Lung (tissue), 12 donors: ENCODE measurements around the gene BTG2. TPM values are rescaled to one million over a fixed set of nuclear protein-coding genes. Genes with fewer than 3 reads are reported as not detected.
A peak's percentile ranks its signal among the peaks of the same experiment; 100 is the strongest.

Experiments
- ATAC-seq: fragments of 200-7000 bp; cut with Tn5 transposase; one replicate; pipeline ENCODE4 v1.9.1; 2020; ENCODE audit warnings: moderate number of reproducible peaks; ENCODE audit not compliant: insufficient read depth, low FRiP score
- DNase-seq, 3 donors: peaks; one replicate each; pipeline ENCODE4 v3.0.0-alpha.2; 2013 to 2017
- H3K27ac ChIP-seq, 2 donors: one replicate each; pipeline ENCODE4 v1.5.1; 2013; ENCODE audit warnings: mild to moderate bottlenecking in 2 of 2, moderate library complexity in 2 of 2, control low read depth in 1 of 2, inconsistent platforms in 1 of 2, low read depth in 1 of 2, low read length in 1 of 2
- H3K27me3 ChIP-seq, 3 donors: one replicate each; pipeline ENCODE4 v1.5.1; 2013; ENCODE audit warnings: low read length in 2 of 3; ENCODE audit not compliant: control insufficient read depth in 3 of 3, insufficient read depth in 3 of 3
- H3K36me3 ChIP-seq, 4 donors: one replicate each; pipeline ENCODE4 v1.5.1; 2013; ENCODE audit warnings: low read length in 4 of 4, mild to moderate bottlenecking in 1 of 4, moderate library complexity in 1 of 4; ENCODE audit not compliant: control insufficient read depth in 4 of 4, insufficient read depth in 4 of 4
- H3K4me1 ChIP-seq, 5 donors: one replicate each; pipeline ENCODE4 v1.5.1; 2013; ENCODE audit warnings: low read length in 5 of 5, mild to moderate bottlenecking in 2 of 5, moderate library complexity in 1 of 5; ENCODE audit not compliant: control insufficient read depth in 5 of 5, insufficient read depth in 5 of 5
- H3K4me3 ChIP-seq: one replicate; pipeline ENCODE4 v1.5.1; 2013; ENCODE audit warnings: mild to moderate bottlenecking, control low read depth, moderate library complexity
- H3K9ac ChIP-seq, 2 donors: one replicate each; pipeline ENCODE4 v1.5.1; 2013; ENCODE audit warnings: low read length in 2 of 2, control low read depth in 1 of 2; ENCODE audit not compliant: insufficient read depth in 1 of 2
- H3K9me3 ChIP-seq, 4 donors: one replicate each; pipeline ENCODE4 v1.5.1; 2013; ENCODE audit warnings: low read length in 3 of 4, mild to moderate bottlenecking in 1 of 4, moderate library complexity in 1 of 4; ENCODE audit not compliant: control insufficient read depth in 4 of 4, insufficient read depth in 3 of 4
- CTCF ChIP-seq: IDR thresholded peaks from 2 replicates; pipeline ENCODE4 v1.5.1; 2012; ENCODE audit warnings: mild to moderate bottlenecking; ENCODE audit errors: control extremely low read depth, extremely low read depth
- WGBS, 2 donors: extraction: QIAGEN DNeasy Blood & Tissue Kit; methylation state at CpG; one replicate each; pipeline ENCODE4 v1.1.7; 2013; 5-methylcytosine and 5-hydroxymethylcytosine counted together
- polyA plus RNA-seq, 2 donors: library from polyadenylated mRNA; stranded (reverse); fragments of 200-250 nt; gene quantifications; one replicate each; pipeline ENCODE4 v1.2.1, GENCODE V29; 2013
- total RNA-seq, 2 donors: library from RNA; depleted of rRNA in 1 of 2; stranded (reverse); fragments of >200 nt in 1 of 2; gene quantifications; one replicate each; pipeline ENCODE4 v1.2.1, GENCODE V29; 2014 to 2021
- donor health status: control.
- donor health status: control.
- donor health status: Bipolar disorder and iron deficiency.
- donor health status: healthy.
- donor health status: DM: yes; HTN: yes; CAD: no.

The BTG2 gene
- total and polyA plus RNA-seq, 4 donors: 29.1 to 118 (median 73.5) TPM

GRCh38 chr1:203338335-203339036 lies 33.2 kb downstream of the BTG2 start:
- 47 to 49% methylated on average over 18 of the region's 18 CpGs for WGBS, 2 donors
- ATAC-seq: peak; percentile 72

GRCh38 chr1:203340112-203340790 lies 34.9 kb downstream of the BTG2 start:
- Histone ChIP-seq H3K36me3 (peaks cover 0 to 8% (median 0%) of the 10 kb centered on the region in 4 donors), H3K27me3 (no peaks in the 10 kb centered on the region), H3K4me3 (no peak overlapping the region), H3K9me3 (no peaks in the 10 kb centered on the region), H3K4me1 (peaks cover 0 to 15% (median 9%) of the 10 kb centered on the region in 5 donors), H3K9ac (peak overlapping the region in 1 of 2 donors; percentile 4), H3K27ac (no peak overlapping the region)
- DNase-seq (peak; percentile 85 to 95 (median 91)), ATAC-seq (peak; percentile 79)
- 20 to 22% methylated on average over 7 of the region's 7 CpGs for WGBS, 2 donors
- TF ChIP-seq CTCF: peak; percentile 96

More at GRCh38 chr1:203338335-203339036, 33.2 kb downstream of the BTG2 start:
- H3K27ac ChIP-seq: no peak overlapping the region
- no peaks in the 10 kb centered on the region for H3K9me3 ChIP-seq
- H3K9ac ChIP-seq: no peak overlapping the region
- peak; percentile 74 to 78 (median 75) for DNase-seq
- H3K4me1 ChIP-seq: peaks cover 0 to 15% (median 9%) of the 10 kb centered on the region in 5 donors
- no peak overlapping the region for H3K4me3 ChIP-seq
- TF ChIP-seq CTCF: peak; percentile 96
- no peaks in the 10 kb centered on the region for H3K27me3 ChIP-seq
- peaks cover 0 to 7% (median 0%) of the 10 kb centered on the region in 4 donors for H3K36me3 ChIP-seq

- no peak overlapping the region for H3K27ac ChIP-seq
- no peak overlapping the region for H3K4me3 ChIP-seq
- H3K9me3 ChIP-seq: no peaks in the 10 kb centered on the region
- DNase-seq: peak in 2 of 3 donors; percentile 52 to 61
- H3K4me1 ChIP-seq: peaks cover 0 to 15% (median 3%) of the 10 kb centered on the region in 5 donors
- 45 to 56% methylated on average over 23 of the region's 23 CpGs for WGBS, 2 donors
- no peak overlapping the region for H3K9ac ChIP-seq
- H3K27me3 ChIP-seq: no peaks in the 10 kb centered on the region
- peak; percentile 35 for ATAC-seq
- H3K36me3 ChIP-seq: peaks cover 0 to 14% (median 5%) of the 10 kb centered on the region in 4 donors
- TF ChIP-seq CTCF: peak; percentile 50
These were observed 37.0 kb downstream of the BTG2 start for GRCh38 chr1:203342192-203342940.
